ENCODE results near the gene SEMA6D. TPM values are rescaled to one million over a fixed set of nuclear protein-coding genes. Genes with fewer than 3 reads are reported as not detected.
"Not testable (repeated sequence)": the region's sequence is repeated elsewhere in the genome, so short reads cannot be mapped to it uniquely, and the experiment has no call there.

The SEMA6D gene
- total RNA-seq, 1 experiment from 2014 or later = 15.8 TPM

GRCh38 chr15:47737477-47737876 lies 20.2 kb downstream of the SEMA6D start:
- Histone ChIP-seq H3T11ph (ENCODE audit: low read length) (no peak overlapping the region), H3K4me2 (ENCODE audit: insufficient read depth, insufficient read length, low read length) (no peak overlapping the region), H3K23me2 (ENCODE audit: insufficient read length, low read depth, low read length, poor library complexity, severe bottlenecking) (no peaks in the 10 kb centered on the region), H4K8ac (replicated peaks; ENCODE audit: insufficient read length, low read depth, low read length) (no peak overlapping the region), H3K27ac (ENCODE audit: insufficient read length, low read depth, low read length) (no peak overlapping the region), H2AFZ (ENCODE audit: low read length) (no peak overlapping the region), H3K56ac (ENCODE audit: insufficient read length, low read depth, low read length) (no peak overlapping the region), H2BK20ac (ENCODE audit: low read depth, low read length, poor library complexity, severe bottlenecking) (no peak overlapping the region), H2AK5ac (ENCODE audit: insufficient read length, low read length) (no peak overlapping the region), H3K4me1 (ENCODE audit: insufficient read depth, low read length) (peaks cover 8% of the 10 kb centered on the region; the same call in 1 of the 2 replicates), H2BK5ac (ENCODE audit: insufficient read length, low read length) (no peak overlapping the region), H3K27me3 (ENCODE audit: insufficient read depth, low read length) (no peaks in the 10 kb centered on the region; the same call in 1 of the 2 replicates), H4K20me1 (ENCODE audit: control insufficient read depth, insufficient read depth, insufficient read length) (no peaks in the 10 kb centered on the region), H4K5ac (ENCODE audit: insufficient read length, low read depth, low read length) (no peak overlapping the region), H3K18ac (ENCODE audit: insufficient read length, low read depth, low read length) (no peak overlapping the region), H2BK120ac (ENCODE audit: low read depth, low read length, poor library complexity, severe bottlenecking) (no peak overlapping the region), H3K79me1 (ENCODE audit: insufficient read depth, low read depth, low read length, poor library complexity, severe bottlenecking) (no peaks in the 10 kb centered on the region), H3K79me2 (ENCODE audit: insufficient read depth, low read length) (no peaks in the 10 kb centered on the region), H2BK15ac (ENCODE audit: low read depth, low read length) (no peak overlapping the region), H3K9me3 (ENCODE audit: control insufficient read depth, low read depth, low read length) (no peaks in the 10 kb centered on the region), H3K4ac (ENCODE audit: low read depth, low read length) (no peak overlapping the region), H3K23ac (ENCODE audit: insufficient read length, low read depth, low read length) (no peak overlapping the region), H3K9ac (ENCODE audit: extremely low read depth, insufficient read length, low read length) (no peak overlapping the region), H2BK12ac (ENCODE audit: insufficient read length, low read depth, low read length) (no peak overlapping the region), H3K14ac (ENCODE audit: insufficient read depth, low read length) (no peak overlapping the region), H4K91ac (ENCODE audit: insufficient read length, low read depth, low read length) (no peak overlapping the region)
- no peak for DNase-seq
- Mint-ChIP-seq H3K36me3 (ENCODE audit: insufficient read depth in 1 of 3, low read depth in 3 of 3) (peaks cover 2 to 4% (median 4%) of the 10 kb centered on the region in 3 experiments; a peak in 5 of 7 replicates), H3K27ac (no peak overlapping the region), H3K4me3 (no peak overlapping the region), H3K4me1 (peaks cover 54 to 75% of the 10 kb centered on the region in 2 experiments), H3K27me3 (ENCODE audit: low read depth) (peaks cover 15% of the 10 kb centered on the region), H3K9me3 (peaks cover 4 to 5% of the 10 kb centered on the region in 2 experiments; a peak in 4 of 5 replicates)
- WGBS (ENCODE audit: extremely low coverage, insufficient read length, low lambda C conversion rate) = no CpG with 5 or more reads among the region's 2 CpGs
- TF ChIP-seq, protein P1, sequence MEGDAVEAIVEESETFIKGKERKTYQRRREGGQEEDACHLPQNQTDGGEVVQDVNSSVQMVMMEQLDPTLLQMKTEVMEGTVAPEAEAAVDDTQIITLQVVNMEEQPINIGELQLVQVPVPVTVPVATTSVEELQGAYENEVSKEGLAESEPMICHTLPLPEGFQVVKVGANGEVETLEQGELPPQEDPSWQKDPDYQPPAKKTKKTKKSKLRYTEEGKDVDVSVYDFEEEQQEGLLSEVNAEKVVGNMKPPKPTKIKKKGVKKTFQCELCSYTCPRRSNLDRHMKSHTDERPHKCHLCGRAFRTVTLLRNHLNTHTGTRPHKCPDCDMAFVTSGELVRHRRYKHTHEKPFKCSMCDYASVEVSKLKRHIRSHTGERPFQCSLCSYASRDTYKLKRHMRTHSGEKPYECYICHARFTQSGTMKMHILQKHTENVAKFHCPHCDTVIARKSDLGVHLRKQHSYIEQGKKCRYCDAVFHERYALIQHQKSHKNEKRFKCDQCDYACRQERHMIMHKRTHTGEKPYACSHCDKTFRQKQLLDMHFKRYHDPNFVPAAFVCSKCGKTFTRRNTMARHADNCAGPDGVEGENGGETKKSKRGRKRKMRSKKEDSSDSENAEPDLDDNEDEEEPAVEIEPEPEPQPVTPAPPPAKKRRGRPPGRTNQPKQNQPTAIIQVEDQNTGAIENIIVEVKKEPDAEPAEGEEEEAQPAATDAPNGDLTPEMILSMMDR (conservative IDR thresholded peaks at IDR 0.05) = no peak

- not testable (repeated sequence) for H2BK120ac ChIP-seq (ENCODE audit: low read depth, low read length, poor library complexity, severe bottlenecking); H3K9me3 ChIP-seq (ENCODE audit: control insufficient read depth, low read depth, low read length); H3K4ac ChIP-seq (ENCODE audit: low read depth, low read length); H3K4me3 Mint-ChIP-seq; H2AK5ac ChIP-seq (ENCODE audit: insufficient read length, low read length); H2AFZ ChIP-seq (ENCODE audit: low read length); H2BK15ac ChIP-seq (ENCODE audit: low read depth, low read length); H2BK12ac ChIP-seq (ENCODE audit: insufficient read length, low read depth, low read length); H4K5ac ChIP-seq (ENCODE audit: insufficient read length, low read depth, low read length); H3K14ac ChIP-seq (ENCODE audit: insufficient read depth, low read length); H3K18ac ChIP-seq (ENCODE audit: insufficient read length, low read depth, low read length); H4K20me1 ChIP-seq (ENCODE audit: control insufficient read depth, insufficient read depth, insufficient read length); H3K79me1 ChIP-seq (ENCODE audit: insufficient read depth, low read depth, low read length, poor library complexity, severe bottlenecking); H3K56ac ChIP-seq (ENCODE audit: insufficient read length, low read depth, low read length); H3K23me2 ChIP-seq (ENCODE audit: insufficient read length, low read depth, low read length, poor library complexity, severe bottlenecking); H3K23ac ChIP-seq (ENCODE audit: insufficient read length, low read depth, low read length); H3K9me3 Mint-ChIP-seq; DNase-seq; H4K91ac ChIP-seq (ENCODE audit: insufficient read length, low read depth, low read length); H3K27ac Mint-ChIP-seq; H4K8ac ChIP-seq (replicated peaks; ENCODE audit: insufficient read length, low read depth, low read length); H3K79me2 ChIP-seq (ENCODE audit: insufficient read depth, low read length); H3K27ac ChIP-seq (ENCODE audit: insufficient read length, low read depth, low read length); H3T11ph ChIP-seq (ENCODE audit: low read length); H3K4me2 ChIP-seq (ENCODE audit: insufficient read depth, insufficient read length, low read length); H3K36me3 Mint-ChIP-seq (ENCODE audit: insufficient read depth in 1 of 3, low read depth in 3 of 3); H3K27me3 ChIP-seq (ENCODE audit: insufficient read depth, low read length); H3K4me1 ChIP-seq (ENCODE audit: insufficient read depth, low read length); H2BK5ac ChIP-seq (ENCODE audit: insufficient read length, low read length); H2BK20ac ChIP-seq (ENCODE audit: low read depth, low read length, poor library complexity, severe bottlenecking); H3K9ac ChIP-seq (ENCODE audit: extremely low read depth, insufficient read length, low read length)
- peaks cover 17% of the 10 kb centered on the region for H3K27me3 Mint-ChIP-seq (ENCODE audit: low read depth)
- WGBS (ENCODE audit: extremely low coverage, insufficient read length, low lambda C conversion rate) = no CpG with 5 or more reads among the region's 4 CpGs
- H3K4me1 Mint-ChIP-seq = peaks cover 61 to 80% of the 10 kb centered on the region in 2 experiments
Observed at GRCh38 chr15:47738144-47738825, 21.0 kb downstream of the SEMA6D start.

All from H9 (cell line).